Bronchial epithelial cell (primary cell): ENCODE data around the gene TTC13. TPM values are rescaled to one million over a fixed set of nuclear protein-coding genes. Genes with fewer than 3 reads are reported as not detected.

Experiments used
- DNase-seq: peaks from one replicate; pipeline ENCODE4 v3.0.0-alpha.2; 2010; ENCODE audit warnings: low read depth
- FAIRE-seq: peaks from 2 replicates; lab custom pipeline; 2011; peaks lifted over from hg19 to GRCh38; lab: Jason Lieb, UNC
- H3K27me3 ChIP-seq: 2 replicates; pipeline ENCODE4 v1.5.1; 2011; ENCODE audit warnings: low read length; ENCODE audit not compliant: control insufficient read depth, insufficient read depth
- H3K36me3 ChIP-seq: 2 replicates; pipeline ENCODE4 v1.5.1; 2011; ENCODE audit warnings: low read length; ENCODE audit not compliant: control insufficient read depth, insufficient read depth
- H3K4me3 ChIP-seq: 2 replicates; pipeline ENCODE4 v1.5.1; 2011; ENCODE audit warnings: mild to moderate bottlenecking, low read depth, low read length, control low read depth
- CTCF ChIP-seq: IDR thresholded peaks from 2 replicates; pipeline ENCODE4 v1.5.1; 2011; ENCODE audit warnings: mild to moderate bottlenecking, moderate library complexity, low read length, control low read depth, inconsistent platforms; ENCODE audit not compliant: insufficient read depth, severe bottlenecking
- total RNA-seq: library from RNA; depleted of rRNA; stranded (reverse); fragments of >200 nt; gene quantifications from 2 replicates; pipeline ENCODE4 v1.2.1, GENCODE V29; 2014

Gene TTC13
- total RNA-seq, 1 donor from 2014 or later = 8.7 TPM

DNA sequence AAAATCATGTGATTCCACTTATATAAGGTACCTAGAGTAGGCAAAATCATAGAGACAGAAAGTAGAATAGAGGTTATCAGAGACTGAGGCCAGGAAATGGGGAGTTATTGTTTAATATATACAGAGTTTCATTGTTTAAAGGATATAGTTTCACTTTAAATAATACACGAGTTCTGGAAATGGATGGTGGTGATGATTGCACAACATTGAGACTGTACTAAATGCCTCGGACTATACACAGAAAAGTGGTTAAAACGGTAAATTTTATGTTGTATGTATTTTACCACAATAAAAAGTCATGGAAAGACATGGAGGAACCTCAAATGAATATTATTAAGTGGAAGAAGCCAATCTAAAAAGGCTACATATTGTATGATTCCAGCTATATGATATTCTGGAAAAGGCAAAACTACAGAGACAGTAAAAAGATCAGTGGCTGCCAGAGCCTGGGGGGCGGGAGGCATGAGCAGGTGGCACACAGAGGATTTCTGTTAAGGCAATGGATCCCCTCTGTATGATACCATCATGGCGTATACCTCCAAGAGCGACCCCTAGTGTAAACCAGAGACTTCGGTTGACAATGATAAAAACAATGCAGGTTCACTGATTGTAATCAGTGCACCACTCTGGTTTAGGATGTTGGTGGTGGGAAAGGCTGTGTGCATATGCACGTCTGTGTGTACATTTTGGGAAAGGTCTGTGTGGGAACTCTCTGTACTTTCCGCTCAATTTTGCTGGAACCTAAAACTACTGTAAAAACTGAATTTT is 117.9 kb downstream of the TTC13 start:
- no peak for TF ChIP-seq CTCF
- DNase-seq (no peak), FAIRE-seq (no peak)
- Histone ChIP-seq H3K27me3 (no peaks in the 10 kb centered on the region), H3K4me3 (no peak overlapping the region), H3K36me3 (no peaks in the 10 kb centered on the region)

GRCh38 chr1:230858918-230859729 is 119.5 kb downstream of the TTC13 start:
- Histone ChIP-seq H3K27me3 (no peaks in the 10 kb centered on the region), H3K36me3 (no peaks in the 10 kb centered on the region), H3K4me3 (no peak overlapping the region)
- no peak for TF ChIP-seq CTCF
- FAIRE-seq = no peak
- no peak for DNase-seq

DNA sequence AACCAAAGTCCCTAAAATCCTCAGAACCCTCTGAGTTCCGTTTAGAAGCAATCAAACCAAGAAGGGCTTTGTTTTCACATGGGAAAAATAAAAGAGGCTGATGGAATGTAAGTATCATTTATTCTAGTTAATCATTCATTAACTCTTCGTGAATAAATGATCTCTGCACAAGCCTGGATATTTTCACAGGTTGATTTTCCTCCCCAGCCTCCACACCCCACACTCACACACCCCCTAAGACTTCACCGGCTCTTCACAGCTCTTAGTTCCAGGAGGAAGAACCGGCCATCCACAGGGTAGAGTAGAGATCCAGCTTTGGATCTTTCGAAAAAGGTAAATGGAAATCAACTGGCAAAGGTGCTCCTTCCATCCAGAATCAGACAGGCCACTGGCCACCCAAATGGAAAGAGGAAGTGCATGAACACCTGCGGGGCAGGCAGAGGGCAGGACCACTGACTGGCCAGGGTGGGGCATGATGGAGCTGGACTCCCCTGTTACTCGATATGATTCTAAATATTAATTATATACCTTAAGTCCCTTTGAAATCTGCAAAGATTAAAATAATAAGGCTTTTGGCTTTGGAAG is 120.3 kb downstream of the TTC13 start:
- no peaks in the 10 kb centered on the region for H3K36me3 ChIP-seq
- no peak for FAIRE-seq
- TF ChIP-seq CTCF = no peak

DNA sequence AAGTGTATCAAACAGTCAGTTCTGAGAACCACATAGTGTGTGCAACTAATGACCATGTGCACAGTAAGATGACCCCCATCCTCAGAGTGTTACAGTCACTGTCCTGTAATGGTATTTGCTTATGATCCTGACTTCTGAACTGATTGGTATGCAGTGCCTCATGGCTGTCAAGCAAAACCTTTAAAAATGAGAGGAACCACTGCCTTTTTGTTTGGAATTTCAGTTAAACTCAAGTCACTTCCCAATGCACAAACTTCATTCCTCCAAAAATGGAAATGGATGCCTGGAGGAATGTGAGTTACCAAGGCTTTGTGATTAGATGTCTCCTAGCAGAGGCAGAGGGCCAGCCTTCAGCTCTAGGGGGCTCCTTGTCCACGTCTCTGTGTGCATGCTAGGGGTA is 120.8 kb downstream of the TTC13 start:
- FAIRE-seq (no peak), DNase-seq (no peak)
- TF ChIP-seq CTCF = no peak
- Histone ChIP-seq H3K36me3 (no peaks in the 10 kb centered on the region), H3K27me3 (no peaks in the 10 kb centered on the region), H3K4me3 (no peak overlapping the region)

More for the DNA sequence above, 120.3 kb downstream of the TTC13 start:
- DNase-seq = no peak
- Histone ChIP-seq H3K27me3 (no peaks in the 10 kb centered on the region), H3K4me3 (no peak overlapping the region)

DNA sequence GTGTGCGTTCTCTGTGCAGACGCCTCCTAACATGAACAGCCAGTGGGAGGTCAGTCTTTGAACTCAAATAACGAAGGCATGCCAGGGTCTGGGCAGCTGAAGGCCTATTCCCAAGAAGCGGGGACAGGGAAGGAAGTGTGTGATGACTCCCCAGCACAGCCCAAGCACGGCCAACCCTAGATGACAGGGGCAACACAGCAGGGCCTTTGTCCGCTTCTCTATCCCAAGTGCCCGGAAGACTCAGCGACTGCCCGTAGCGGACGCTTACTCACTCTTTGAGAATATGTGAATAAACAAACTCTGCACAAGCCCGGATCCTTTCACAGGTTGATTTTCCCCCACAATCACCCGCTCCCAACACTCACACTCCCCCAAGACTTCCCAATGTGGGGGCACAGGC is 121.6 kb downstream of the TTC13 start:
- Histone ChIP-seq H3K4me3 (no peak overlapping the region), H3K36me3 (no peaks in the 10 kb centered on the region), H3K27me3 (no peaks in the 10 kb centered on the region)
- no peak for TF ChIP-seq CTCF
- FAIRE-seq (no peak), DNase-seq (no peak)

Other genes starting within 250 kb of the TTC13 start
- gene CAPN9, start 231.5 kb downstream of the TTC13 start, total RNA-seq = 0.13 TPM in 1 of 2 replicates, not detected in the other
- 7.1 and 12.3 TPM in 2 replicates for gene C1orf198, start 110.3 kb downstream of the TTC13 start, total RNA-seq
- 4.7 and 9.0 TPM in 2 replicates for gene ARV1, start 233 bp upstream of the TTC13 start, total RNA-seq
- gene FAM89A, start 61.4 kb upstream of the TTC13 start, total RNA-seq = 8.6 and 10.8 TPM in 2 replicates
- gene TRIM67, start 183.2 kb upstream of the TTC13 start, total RNA-seq = not detected in 2 replicates